ENCODE results near the gene CUTA. TPM values are rescaled to one million over a fixed set of nuclear protein-coding genes. Genes with fewer than 3 reads are reported as not detected.
"Not testable (repeated sequence)": the region's sequence is repeated elsewhere in the genome, so short reads cannot be mapped to it uniquely, and the experiment has no call there.

Gene CUTA
- total RNA-seq, 1 donor from 2014 or later, result 384 TPM

DNA sequence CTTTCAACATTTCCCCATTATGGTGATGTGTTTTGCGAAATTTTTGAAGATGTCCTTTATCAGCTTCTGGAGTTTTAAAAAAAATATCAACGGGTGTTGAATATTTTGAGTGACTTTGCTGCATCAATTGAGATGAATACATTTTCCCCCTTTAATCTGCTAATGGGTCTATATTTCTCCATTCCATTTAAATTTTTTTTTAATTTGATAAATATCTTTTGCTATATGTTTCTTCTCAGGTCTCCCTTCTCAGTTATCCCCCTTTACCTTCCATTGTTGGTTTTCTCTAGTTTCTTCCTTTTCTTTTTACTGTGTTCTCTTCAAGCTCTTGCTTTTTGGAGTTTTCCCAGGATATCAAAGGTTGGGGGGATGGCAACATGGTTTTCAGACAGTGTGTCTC, 27.7 kb downstream of the CUTA start:
- Mint-ChIP-seq H3K4me1 (ENCODE audit: low read depth, unreplicated experiment) (peaks cover 22% of the 10 kb centered on the region), H3K27ac (ENCODE audit: unreplicated experiment) (peak overlapping the region; percentile 81), H3K9me3 (ENCODE audit: unreplicated experiment) (peaks cover 5% of the 10 kb centered on the region), H3K27me3 (ENCODE audit: unreplicated experiment) (peaks cover 3% of the 10 kb centered on the region), H3K36me3 (ENCODE audit: unreplicated experiment) (no peaks in the 10 kb centered on the region), H3K4me3 (ENCODE audit: unreplicated experiment) (peak overlapping the region; percentile 89)
- TF ChIP-seq CTCF (IDR thresholded peaks at IDR 0.05; ENCODE audit: partially characterized antibody, unreplicated experiment), result no peak
- DNase-seq, result no peak

DNA sequence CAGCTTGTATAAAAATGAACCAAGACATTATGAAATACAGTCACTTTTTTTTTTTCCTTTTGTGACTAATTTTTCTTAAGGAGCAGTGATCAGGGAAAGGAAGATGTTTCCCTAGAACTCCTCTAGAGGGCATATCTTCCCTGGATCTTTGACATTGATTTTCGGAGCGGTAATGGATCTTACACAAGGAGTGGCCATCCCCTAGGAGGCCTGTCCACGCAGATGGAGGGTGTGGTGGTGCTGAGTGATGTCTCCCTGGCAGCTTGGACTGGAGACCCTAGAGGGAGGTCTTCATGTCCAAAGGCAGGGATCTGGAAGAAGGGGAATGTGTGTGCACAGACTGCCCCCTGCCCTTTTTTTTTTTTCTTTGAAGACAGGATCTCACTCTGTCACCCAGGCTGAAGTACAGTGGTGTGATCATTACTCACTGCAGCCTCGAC, 33.3 kb downstream of the CUTA start:
- H3K27me3 Mint-ChIP-seq (ENCODE audit: unreplicated experiment), result peaks cover 2% of the 10 kb centered on the region
- H3K4me3 Mint-ChIP-seq (ENCODE audit: unreplicated experiment), result peak overlapping the region; percentile 65
- peaks cover 10% of the 10 kb centered on the region for H3K4me1 Mint-ChIP-seq (ENCODE audit: low read depth, unreplicated experiment)
- H3K27ac Mint-ChIP-seq (ENCODE audit: unreplicated experiment), result peak overlapping the region; percentile 87
- peak; percentile 59 for DNase-seq
- no peaks in the 10 kb centered on the region for H3K36me3 Mint-ChIP-seq (ENCODE audit: unreplicated experiment)
- H3K9me3 Mint-ChIP-seq (ENCODE audit: unreplicated experiment), result peaks cover 4% of the 10 kb centered on the region
- TF ChIP-seq CTCF (IDR thresholded peaks at IDR 0.05; ENCODE audit: partially characterized antibody, unreplicated experiment), result peak; percentile 30

GRCh38 chr6:33383427-33384185, 34.3 kb downstream of the CUTA start:
- H3K27ac Mint-ChIP-seq (ENCODE audit: unreplicated experiment), result peak overlapping the region; percentile 5
- no peaks in the 10 kb centered on the region for H3K36me3 Mint-ChIP-seq (ENCODE audit: unreplicated experiment)
- DNase-seq, result no peak
- no peak overlapping the region for H3K4me3 Mint-ChIP-seq (ENCODE audit: unreplicated experiment)
- no peak for TF ChIP-seq CTCF (IDR thresholded peaks at IDR 0.05; ENCODE audit: partially characterized antibody, unreplicated experiment)
- H3K4me1 Mint-ChIP-seq (ENCODE audit: low read depth, unreplicated experiment), result peaks cover 10% of the 10 kb centered on the region
- peaks cover 4% of the 10 kb centered on the region for H3K9me3 Mint-ChIP-seq (ENCODE audit: unreplicated experiment)
- H3K27me3 Mint-ChIP-seq (ENCODE audit: unreplicated experiment), result peaks cover 2% of the 10 kb centered on the region

DNA sequence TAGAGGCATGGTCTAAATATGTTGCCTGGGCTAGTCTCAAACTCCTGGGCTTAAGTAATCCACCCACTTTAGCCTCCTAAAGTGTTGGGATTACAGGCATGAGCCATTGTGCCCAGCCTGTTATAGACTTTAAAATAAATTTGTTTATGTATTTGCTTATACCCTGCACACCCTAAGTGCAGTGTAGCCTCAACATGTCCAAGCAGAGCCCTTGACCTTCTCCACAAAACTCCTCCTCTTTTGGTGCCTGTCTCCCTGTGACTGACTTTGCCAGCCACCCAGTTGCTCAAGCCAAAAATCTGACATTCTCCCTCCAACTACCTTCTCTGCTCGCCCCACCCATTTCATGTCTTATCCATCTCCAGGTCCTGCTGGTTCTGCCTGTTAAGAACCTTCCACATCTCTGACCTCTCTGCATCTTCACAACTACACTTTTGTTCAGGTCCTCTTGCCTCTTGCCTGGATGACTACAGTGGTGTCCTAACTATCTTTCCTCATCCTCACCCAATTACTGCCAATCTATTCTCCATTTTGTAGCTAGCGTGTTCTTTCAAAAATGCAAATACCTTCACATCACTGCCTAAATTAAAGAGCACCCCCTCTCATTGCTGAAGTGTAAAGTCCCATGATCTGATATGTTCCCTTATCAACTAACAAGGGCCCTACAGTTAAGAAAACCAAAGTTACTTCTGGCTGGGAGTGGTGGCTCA, 37.5 kb downstream of the CUTA start:
- Mint-ChIP-seq H3K4me3 (ENCODE audit: unreplicated experiment) (no peak overlapping the region), H3K9me3 (ENCODE audit: unreplicated experiment) (peaks cover 4% of the 10 kb centered on the region), H3K27me3 (ENCODE audit: unreplicated experiment) (peaks cover 2% of the 10 kb centered on the region), H3K4me1 (ENCODE audit: low read depth, unreplicated experiment) (peaks cover 10% of the 10 kb centered on the region), H3K27ac (ENCODE audit: unreplicated experiment) (no peak overlapping the region), H3K36me3 (ENCODE audit: unreplicated experiment) (no peaks in the 10 kb centered on the region)
- DNase-seq, result no peak
- TF ChIP-seq CTCF (IDR thresholded peaks at IDR 0.05; ENCODE audit: partially characterized antibody, unreplicated experiment), result no peak

- not testable (repeated sequence) for H3K9me3 Mint-ChIP-seq (ENCODE audit: unreplicated experiment)
These were observed 38.7 kb downstream of the CUTA start for GRCh38 chr6:33379184-33379583.

More at GRCh38 chr6:33379184-33379583, 38.7 kb downstream of the CUTA start:
- not testable (repeated sequence) for H3K27me3 Mint-ChIP-seq (ENCODE audit: unreplicated experiment); H3K4me3 Mint-ChIP-seq (ENCODE audit: unreplicated experiment); DNase-seq; H3K36me3 Mint-ChIP-seq (ENCODE audit: unreplicated experiment); H3K27ac Mint-ChIP-seq (ENCODE audit: unreplicated experiment)
- H3K4me1 Mint-ChIP-seq (ENCODE audit: low read depth, unreplicated experiment), result peaks cover 14% of the 10 kb centered on the region

All from glutamatergic neuron (in vitro differentiated cells).